Ovary (tissue), 9 donors: ENCODE measurements around the gene TMEM145. TPM values are rescaled to one million over a fixed set of nuclear protein-coding genes. Genes with fewer than 3 reads are reported as not detected.

Source experiments
- DNase-seq, 5 donors: peaks; one replicate each; pipeline ENCODE4 v3.0.0-alpha.2; 2019 to 2020
- H3K27ac ChIP-seq, 2 donors: fragments of 200-600 bp; one replicate each; pipeline versions ENCODE4 v1.5.1 to v1.8.0; 2019 to 2022
- H3K27me3 ChIP-seq: fragments of 200-600 bp; one replicate; pipeline ENCODE4 v1.8.0; 2022
- H3K36me3 ChIP-seq: fragments of 200-600 bp; sonication (generic); one replicate; pipeline ENCODE4 v1.5.1; 2019
- H3K4me1 ChIP-seq: one replicate; pipeline ENCODE4 v1.8.1; 2013; ENCODE audit warnings: mild to moderate bottlenecking, moderate library complexity; ENCODE audit not compliant: insufficient read depth
- H3K4me3 ChIP-seq: fragments of 200-600 bp; sonication (generic); one replicate; pipeline ENCODE4 v1.5.1; 2017
- H3K9me3 ChIP-seq, 2 donors: fragments of 200-600 bp in 1 of 2; sonication (generic) in 1 of 2; one replicate each; pipeline versions ENCODE4 v1.5.1 to v1.8.1; 2013 to 2019; ENCODE audit warnings: mild to moderate bottlenecking in 1 of 2, moderate library complexity in 1 of 2
- CTCF ChIP-seq, 3 donors: fragments of 450-650 bp in 2 of 3; fragments of 200-600 bp in 1 of 3; IDR thresholded peaks; one replicate each; pipeline versions ENCODE4 v1.5.1 to v1.8.0; 2016 to 2022; ENCODE audit warnings: antibody characterized with exemption in 3 of 3, mild to moderate bottlenecking in 1 of 3
- EP300 ChIP-seq: sonication (generic); formaldehyde crosslinking; IDR thresholded peaks from one replicate; pipeline ENCODE4 v1.6.1; 2017; ENCODE audit warnings: antibody characterized with exemption
- POLR2A ChIP-seq: fragments of 450-650 bp; IDR thresholded peaks from one replicate; pipeline ENCODE4 v1.6.1; 2017; ENCODE audit warnings: antibody characterized with exemption, mild to moderate bottlenecking, moderate library complexity
- WGBS, 3 donors: extraction: QIAGEN DNeasy Blood & Tissue Kit in 1 of 3; methylation state at CpG; one replicate each; pipeline versions ENCODE4 v1.1.5 to v1.1.7; 2013 to 2017; 5-methylcytosine and 5-hydroxymethylcytosine counted together
- intact Hi-C, 4 donors: fragments of 100-400 bp; cut with DNase I; formaldehyde crosslinking; loops; one replicate each; pipeline versions ENCODE4 v1.11.0 to v1.15.1; 2022 to 2023
- polyA plus RNA-seq, 2 donors: library from polyadenylated mRNA; stranded (reverse); fragments of 200-250 nt in 1 of 2; fragments of 350-450 nt in 1 of 2; fragmentation: Illumina TruSeq in 1 of 2; extraction: RNeasy Lipid Tissue Mini Kit (QIAGEN cat#74804) in 1 of 2; gene quantifications; one replicate each; pipeline ENCODE4 v1.2.3, GENCODE V29; 2013 to 2014
- total RNA-seq, 7 donors: library from RNA; depleted of rRNA in 2 of 7; stranded (reverse); fragments of >200 nt in 2 of 7; fragmentation: NEBNext Ultra II Directional in 3 of 7; extraction: Animal tissue kit (Norgen Biotek cat#: 25700) in 3 of 7; gene quantifications; one replicate each; pipeline versions ENCODE4 v1.1.0 to v1.2.4, GENCODE V29; 2016 to 2023
- donor health status: DM: no; HTN: no; CAD: no; lungs with moderate emphysema.
- donor health status: DM: no; HTN: no; CAD: no.
- donor health status: Bipolar disorder and iron deficiency.
- donor health status: DM: yes; HTN: yes; CAD: no.
- donor health status: DM: no; HTN: no; CAD: no.
- donor health status: DM: yes; HTN: yes; CAD: no.

TMEM145 gene
- total and polyA plus RNA-seq, 9 donors, result 0.08 to 1.7 (median 0.30) TPM; not detected in 3

GRCh38 chr19:42360787-42361544, 47.9 kb downstream of the TMEM145 start:
- no peak overlapping the region for H3K27ac ChIP-seq
- intact Hi-C loops, result no loop called here
- H3K9me3 ChIP-seq, result peaks cover 0 to 5% of the 10 kb centered on the region in 2 donors
- no peaks in the 10 kb centered on the region for H3K4me1 ChIP-seq
- no peak for DNase-seq
- no peaks in the 10 kb centered on the region for H3K27me3 ChIP-seq
- 71 to 89% (median 78%) methylated on average over 16 of the region's 16 CpGs for WGBS, 3 donors
- H3K4me3 ChIP-seq, result no peak overlapping the region
- no peaks in the 10 kb centered on the region for H3K36me3 ChIP-seq
- no peak for TF ChIP-seq POLR2A
- no peak for TF ChIP-seq EP300
- TF ChIP-seq CTCF (IDR thresholded peaks at IDR 0.05), result no peak

- H3K36me3 ChIP-seq, result no peaks in the 10 kb centered on the region
- 81 to 93% (median 91%) methylated on average over 7 of the region's 7 CpGs for WGBS, 3 donors
- peaks cover 0 to 5% of the 10 kb centered on the region in 2 donors for H3K9me3 ChIP-seq
- H3K4me1 ChIP-seq, result no peaks in the 10 kb centered on the region
- no peaks in the 10 kb centered on the region for H3K27me3 ChIP-seq
- no peak for DNase-seq
- H3K27ac ChIP-seq, result no peak overlapping the region
- intact Hi-C loops, result no loop called here
- TF ChIP-seq POLR2A, result no peak
- no peak overlapping the region for H3K4me3 ChIP-seq
Measured at GRCh38 chr19:42361545-42361910, 48.4 kb downstream of the TMEM145 start.

GRCh38 chr19:42362342-42362741, 49.2 kb downstream of the TMEM145 start:
- H3K36me3 ChIP-seq, result no peaks in the 10 kb centered on the region
- TF ChIP-seq EP300 (no peak), POLR2A (no peak), CTCF (IDR thresholded peaks at IDR 0.05) (no peak)
- no peak overlapping the region for H3K27ac ChIP-seq
- no peak for DNase-seq
- intact Hi-C loops, result no loop called here
- H3K27me3 ChIP-seq, result no peaks in the 10 kb centered on the region
- WGBS, 3 donors, result 92 to 93% (median 93%) methylated on average over 14 of the region's 14 CpGs
- peaks cover 0 to 5% of the 10 kb centered on the region in 2 donors for H3K9me3 ChIP-seq
- H3K4me3 ChIP-seq, result no peak overlapping the region
- H3K4me1 ChIP-seq, result no peaks in the 10 kb centered on the region

GRCh38 chr19:42362891-42363440, 49.9 kb downstream of the TMEM145 start:
- TF ChIP-seq CTCF (IDR thresholded peaks at IDR 0.05), result no peak
- H3K4me1 ChIP-seq, result no peaks in the 10 kb centered on the region
- H3K27ac ChIP-seq, result no peak overlapping the region
- 92 to 96% (median 92%) methylated on average over 13 of the region's 13 CpGs for whole genome bisulfite sequencing, 3 donors
- H3K27me3 ChIP-seq, result no peaks in the 10 kb centered on the region
- intact Hi-C loops, result no loop called here
- H3K4me3 ChIP-seq, result no peak overlapping the region
- peaks cover 0 to 5% of the 10 kb centered on the region in 2 donors for H3K9me3 ChIP-seq
- no peak for DNase-seq
- H3K36me3 ChIP-seq, result no peaks in the 10 kb centered on the region
